SKM-1 (cell line): ENCODE measurements around the gene JUND.
"Not testable (repeated sequence)": the region's sequence is repeated elsewhere in the genome, so short reads cannot be mapped to it uniquely, and the experiment has no call there.

ENCODE experiments used
- DNase-seq: peaks from one replicate; lab custom pipeline; 2025; ENCODE audit not compliant: unreplicated experiment; lab: John Stamatoyannopoulos, UW

The JUND gene

DNA sequence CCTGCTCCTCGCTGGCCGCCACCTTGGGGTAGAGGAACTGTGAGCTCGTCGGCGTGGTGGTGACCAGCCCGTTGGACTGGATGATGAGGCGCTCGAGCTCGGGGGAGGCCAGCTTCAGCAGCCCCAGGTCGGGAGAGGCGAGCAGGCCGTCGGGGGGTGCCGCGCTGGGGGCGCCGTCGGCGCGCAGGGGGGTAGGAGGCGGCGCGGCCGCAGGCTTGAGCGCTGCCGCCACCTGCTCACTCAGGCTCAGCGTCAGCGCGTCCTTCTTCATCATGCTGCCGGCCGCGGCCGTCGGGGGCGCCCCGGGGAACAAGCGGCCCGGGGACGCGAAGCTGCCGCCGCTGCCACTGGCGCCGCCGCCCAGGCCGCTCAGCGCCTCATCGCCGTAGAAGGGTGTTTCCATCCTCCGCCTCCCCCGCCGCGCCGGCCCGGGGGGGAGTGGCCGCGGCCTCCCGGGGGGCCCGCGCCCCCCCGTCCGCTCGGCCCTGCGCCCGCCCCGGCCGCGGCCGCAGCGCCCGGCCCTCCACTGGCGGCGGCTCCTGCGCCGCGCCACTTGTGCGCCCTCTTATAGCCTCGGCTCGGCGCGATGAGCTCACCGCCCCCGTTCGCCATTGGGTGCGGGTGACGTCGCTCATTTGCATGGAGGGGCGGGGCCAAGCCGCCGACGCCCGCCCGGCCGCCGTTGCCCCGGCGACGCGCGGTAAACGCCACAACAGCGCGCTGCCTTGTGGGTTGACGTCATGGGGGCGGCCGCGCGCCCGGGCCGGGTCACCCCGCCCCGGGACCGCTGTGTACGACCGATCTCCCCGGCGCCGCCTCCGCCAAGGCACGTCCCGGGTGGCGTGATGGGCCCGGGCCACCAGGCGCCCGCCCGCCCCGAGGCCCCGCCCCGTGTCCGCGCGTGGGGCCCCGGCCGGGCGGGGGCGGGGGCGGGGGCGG is at the start of gene JUND:
JUND (minus strand) TSS at position 541 of the 939 bp plus-strand sequence; CDS start at position 403, 138 bp downstream.
- peak; percentile 90 for DNase-seq

- no peak for DNase-seq
These were observed 49.4 kb upstream of the JUND start for GRCh38 chr19:18330868-18331267.

GRCh38 chr19:18329035-18329376 is 47.6 kb upstream of the JUND start:
- DNase-seq: no peak

GRCh38 chr19:18328340-18329034 is 47.1 kb upstream of the JUND start:
- DNase-seq: peak; percentile 97

- DNase-seq: no peak
These were observed 45.4 kb upstream of the JUND start for GRCh38 chr19:18326772-18327171.

DNA sequence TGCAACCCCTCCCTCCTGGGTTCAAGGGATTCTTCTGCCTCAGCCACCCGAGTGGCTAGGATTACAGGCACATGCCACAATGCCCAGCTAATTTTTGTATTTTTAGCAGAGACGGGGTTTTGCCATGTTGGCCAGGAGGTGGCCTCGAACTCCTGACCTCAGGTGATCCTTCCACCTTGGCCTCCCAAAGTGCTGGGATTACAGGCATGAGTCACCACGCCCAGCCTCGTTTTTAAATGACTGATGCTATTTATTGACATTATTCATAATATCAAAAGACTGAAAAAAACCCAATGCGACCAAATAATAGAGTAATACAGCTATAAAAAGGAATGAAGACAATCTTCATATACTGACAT is 42.9 kb upstream of the JUND start:
- not testable (repeated sequence) for DNase-seq

GRCh38 chr19:18322759-18323460 is 41.5 kb upstream of the JUND start, which contains the start of gene LSM4:
LSM4 (minus strand) TSS chr19:18323076; CDS start chr19:18323020, 56 bp downstream.
- DNase-seq: peak; percentile 95

DNA sequence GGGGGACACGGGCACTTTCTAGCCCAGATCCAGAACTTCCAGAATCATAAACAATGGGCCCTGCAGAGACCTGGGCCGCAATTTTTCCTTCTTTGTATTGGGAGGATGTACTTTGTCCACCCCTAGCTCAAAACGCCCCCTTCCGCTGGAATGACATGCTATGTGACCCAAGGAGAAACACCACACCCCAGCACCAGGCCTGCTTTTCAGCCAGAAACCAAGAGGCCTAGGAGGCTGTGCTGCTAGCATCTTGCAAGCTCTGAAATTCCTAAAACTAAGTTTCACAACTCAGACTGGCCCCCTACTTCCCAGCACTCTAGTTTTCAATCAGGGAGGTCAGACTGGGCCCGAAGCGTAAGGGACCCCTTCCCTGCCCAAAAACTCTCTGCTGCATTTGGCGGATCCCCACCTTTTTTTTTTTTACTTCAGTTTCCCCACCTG is 40.9 kb upstream of the JUND start:
- no peak for DNase-seq

GRCh38 chr19:18321734-18322102 is 40.3 kb upstream of the JUND start:
- DNase-seq: no peak

- DNase-seq: no peak
These were observed 39.7 kb upstream of the JUND start for GRCh38 chr19:18320865-18321733.

DNA sequence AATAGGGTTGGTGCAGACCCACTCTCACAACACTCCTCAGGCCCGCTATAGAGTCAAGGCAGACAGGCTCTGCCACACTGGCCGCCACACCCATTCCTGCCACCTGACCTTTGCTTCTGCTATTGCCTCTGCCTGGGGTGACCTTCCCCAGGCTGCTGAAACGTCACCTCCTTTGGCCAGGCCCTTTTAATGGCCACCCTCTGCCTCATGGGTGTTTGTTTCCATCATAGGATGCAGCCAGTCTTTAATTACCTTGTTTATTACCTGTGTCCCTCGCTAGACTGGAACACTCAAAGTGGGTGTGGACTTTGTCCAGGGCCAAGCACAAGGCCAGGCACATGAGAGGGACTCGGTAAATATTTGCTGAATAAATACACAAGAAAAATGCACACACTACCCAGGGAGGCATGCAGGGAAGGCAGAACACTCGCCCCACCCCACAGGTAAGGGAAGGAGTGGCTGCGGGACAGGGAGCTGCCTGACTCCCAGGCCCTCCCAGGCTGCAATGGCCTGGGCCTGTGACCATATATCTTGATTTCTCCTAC is 38.2 kb upstream of the JUND start:
- no peak for DNase-seq

- DNase-seq: peak; percentile 4
These were observed 36.8 kb upstream of the JUND start for GRCh38 chr19:18317961-18318800.

GRCh38 chr19:18313398-18313797 is 32.0 kb upstream of the JUND start:
- DNase-seq: no peak

GRCh38 chr19:18312092-18312534 is 30.7 kb upstream of the JUND start:
- DNase-seq: no peak

DNA sequence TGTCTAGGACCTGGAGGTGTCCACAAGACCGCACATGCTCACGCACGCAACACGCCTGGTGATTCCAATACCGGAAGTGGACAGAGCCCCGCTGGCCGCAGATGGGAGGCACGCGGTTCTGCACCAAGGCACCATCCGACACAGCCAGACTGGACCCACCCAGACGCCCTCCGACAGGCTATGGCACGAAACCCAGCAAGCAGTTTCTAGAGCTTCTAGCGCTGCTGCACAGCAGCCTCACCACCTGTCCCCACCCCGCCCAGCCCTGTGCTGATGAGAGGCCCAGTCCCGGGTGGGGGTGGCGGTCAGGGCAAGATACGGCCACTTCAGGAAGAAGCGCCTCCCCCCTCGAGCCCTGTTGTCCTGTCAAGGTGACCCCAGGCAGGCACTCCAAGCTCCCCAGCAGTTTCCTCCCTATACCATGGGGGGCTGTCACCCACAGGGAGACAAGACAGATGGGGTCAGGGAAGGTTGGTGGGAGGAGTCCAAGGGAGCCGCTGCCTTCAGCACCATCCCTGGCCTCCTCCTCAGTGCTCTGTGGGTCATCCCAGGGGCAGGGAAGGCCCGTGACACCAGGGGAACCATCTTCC is 30.2 kb upstream of the JUND start:
- no peak for DNase-seq

DNA sequence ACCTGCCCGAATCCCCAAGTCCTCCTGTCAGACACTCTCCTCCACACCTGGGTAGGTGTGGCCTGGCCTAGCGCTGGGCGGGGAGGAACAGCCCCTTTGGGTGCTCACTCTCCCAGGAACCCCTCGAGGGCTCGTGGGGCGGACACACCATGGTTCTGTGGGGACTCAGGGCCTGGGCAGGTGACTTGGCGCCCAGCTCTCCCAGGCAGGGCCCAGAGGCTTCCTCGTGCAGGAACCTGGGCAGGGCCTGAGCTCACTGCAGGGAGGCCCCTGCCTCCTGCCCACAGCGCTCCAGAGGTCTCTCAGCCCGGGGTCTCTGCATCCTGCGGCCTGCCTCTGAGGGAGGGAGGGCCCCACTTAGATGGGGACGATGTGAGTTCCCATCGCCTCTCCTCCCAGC is 29.5 kb upstream of the JUND start:
- DNase-seq: no peak

GRCh38 chr19:18310118-18310909 is 28.9 kb upstream of the JUND start:
- no peak for DNase-seq

GRCh38 chr19:18309525-18310064 is 28.2 kb upstream of the JUND start:
- no peak for DNase-seq
